Transverse colon (tissue), 4 donors: ENCODE measurements around the gene SERPINA3. TPM values are rescaled to one million over a fixed set of nuclear protein-coding genes. Genes with fewer than 3 reads are reported as not detected.

ENCODE experiments used
- DNase-seq: peaks from one replicate; pipeline ENCODE4 v3.0.0-alpha.2; 2019
- H3K27ac ChIP-seq, 4 donors: fragments of 200-600 bp; sonication (generic); 2 replicates each; pipeline ENCODE4 v1.5.1; 2016 to 2018; ENCODE audit warnings: inconsistent platforms in 4 of 4
- H3K27me3 ChIP-seq: fragments of 200-600 bp; sonication (generic); 2 replicates; pipeline ENCODE4 v1.5.1; 2017; ENCODE audit warnings: inconsistent platforms
- H3K36me3 ChIP-seq, 4 donors: fragments of 200-600 bp; sonication (generic); 2 replicates each; pipeline ENCODE4 v1.5.1; 2017 to 2019; ENCODE audit warnings: inconsistent platforms in 4 of 4
- H3K4me1 ChIP-seq, 4 donors: fragments of 200-600 bp; sonication (generic); 2 replicates each; pipeline ENCODE4 v1.5.1; 2017 to 2020; ENCODE audit warnings: inconsistent platforms in 4 of 4
- H3K4me3 ChIP-seq, 4 donors: fragments of 200-600 bp; sonication (generic); 1 replicate in 1 of 4; 2 replicates in 3 of 4; pipeline versions ENCODE4 v1.5.1 to v1.6.1; 2017 to 2019; ENCODE audit warnings: inconsistent platforms in 4 of 4
- H3K9me3 ChIP-seq, 2 donors: fragments of 200-600 bp; sonication (generic); 2 replicates each; pipeline ENCODE4 v1.5.1; 2017 to 2019; ENCODE audit warnings: inconsistent platforms in 2 of 2
- EP300 ChIP-seq: sonication (generic); formaldehyde crosslinking; IDR thresholded peaks from one replicate; pipeline ENCODE4 v1.6.1; 2017; ENCODE audit warnings: antibody characterized with exemption, low read depth
- POLR2A ChIP-seq: fragments of 450-650 bp; IDR thresholded peaks from one replicate; pipeline ENCODE4 v1.6.1; 2016; ENCODE audit warnings: antibody characterized with exemption, mild to moderate bottlenecking, moderate library complexity
- POLR2AphosphoS5 ChIP-seq, 3 donors: sonication (generic); formaldehyde crosslinking; IDR thresholded peaks; one replicate each; pipeline ENCODE4 v1.6.1; 2016; ENCODE audit warnings: antibody characterized with exemption in 3 of 3
- WGBS, 2 donors: methylation state at CpG; one replicate each; pipeline ENCODE4 v1.1.5; 2018; ENCODE audit warnings: low coverage in 1 of 2; 5-methylcytosine and 5-hydroxymethylcytosine counted together
- in situ Hi-C, 4 donors: fragments of 200-750 bp; cut with MboI; loops; one replicate each; pipeline versions ENCODE4 v1.15.0 to v1.15.1; 2017; ENCODE audit warnings: low sequenced_read_pairs in 3 of 4, low pct_ligation_motif_present in 1 of 4, low pct_unique_long_range_greater_than_20kb in 1 of 4
- intact Hi-C: fragments of 100-400 bp; cut with DNase I; formaldehyde crosslinking; loops from one replicate; pipeline ENCODE4 v1.15.1; 2023; ENCODE audit warnings: low total_unique reads
- total RNA-seq, 4 donors: library from RNA; depleted of rRNA; stranded (reverse); fragments of >200 nt; gene quantifications; one replicate each; pipeline ENCODE4 v1.1.0, GENCODE V29; 2016
- TF ChIP-seq, protein P1 (sequence below), 5 experiments: fragments of 200-600 bp in 3 of 5; fragments of 450-650 bp in 2 of 5; sonication (generic) in 3 of 5; IDR thresholded peaks; 1 replicate in 2 of 5; 2 replicates in 3 of 5; pipeline ENCODE4 v1.5.1; 2016 to 2017; ENCODE audit warnings: antibody characterized with exemption in 5 of 5, inconsistent platforms in 3 of 5, mild to moderate bottlenecking in 2 of 5, moderate library complexity in 1 of 5

SERPINA3 gene
- total RNA-seq, 4 donors from 2014 or later: 16.0 to 72.7 (median 22.6) TPM

DNA sequence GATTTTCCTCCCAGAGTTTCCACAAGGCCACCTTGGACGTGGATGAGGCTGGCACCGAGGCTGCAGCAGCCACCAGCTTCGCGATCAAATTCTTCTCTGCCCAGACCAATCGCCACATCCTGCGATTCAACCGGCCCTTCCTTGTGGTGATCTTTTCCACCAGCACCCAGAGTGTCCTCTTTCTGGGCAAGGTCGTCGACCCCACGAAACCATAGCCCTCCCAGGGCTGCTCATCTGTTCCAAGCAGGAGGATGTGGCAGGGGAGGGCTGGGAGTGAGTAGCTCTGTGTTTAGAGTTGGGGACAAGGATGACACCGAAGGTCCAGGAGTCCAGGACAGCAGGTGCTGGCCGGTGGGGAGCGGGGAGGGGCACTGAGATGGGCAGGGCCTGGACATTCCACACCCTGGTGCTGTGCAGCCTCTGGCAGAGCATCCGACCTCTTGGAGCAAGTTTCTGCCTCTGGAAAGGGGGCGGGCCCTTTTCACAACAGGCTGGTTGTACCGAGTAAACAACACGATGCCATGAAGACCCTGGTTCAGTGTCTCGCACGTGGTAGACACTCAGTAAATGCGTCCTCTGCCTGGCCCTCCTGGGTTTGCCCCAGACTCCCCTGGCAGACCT, 42.7 kb upstream of the SERPINA3 start:
- Histone ChIP-seq H3K27me3 (no peaks in the 10 kb centered on the region), H3K4me3 (no peak overlapping the region), H3K27ac (no peak overlapping the region), H3K36me3 (no peaks in the 10 kb centered on the region), H3K9me3 (no peaks in the 10 kb centered on the region), H3K4me1 (peaks cover 0 to 2% (median 0%) of the 10 kb centered on the region in 4 donors)
- TF ChIP-seq EP300 (no peak), POLR2A (no peak), POLR2AphosphoS5 (IDR thresholded peaks at IDR 0.05) (no peak)
- TF ChIP-seq, protein P1, sequence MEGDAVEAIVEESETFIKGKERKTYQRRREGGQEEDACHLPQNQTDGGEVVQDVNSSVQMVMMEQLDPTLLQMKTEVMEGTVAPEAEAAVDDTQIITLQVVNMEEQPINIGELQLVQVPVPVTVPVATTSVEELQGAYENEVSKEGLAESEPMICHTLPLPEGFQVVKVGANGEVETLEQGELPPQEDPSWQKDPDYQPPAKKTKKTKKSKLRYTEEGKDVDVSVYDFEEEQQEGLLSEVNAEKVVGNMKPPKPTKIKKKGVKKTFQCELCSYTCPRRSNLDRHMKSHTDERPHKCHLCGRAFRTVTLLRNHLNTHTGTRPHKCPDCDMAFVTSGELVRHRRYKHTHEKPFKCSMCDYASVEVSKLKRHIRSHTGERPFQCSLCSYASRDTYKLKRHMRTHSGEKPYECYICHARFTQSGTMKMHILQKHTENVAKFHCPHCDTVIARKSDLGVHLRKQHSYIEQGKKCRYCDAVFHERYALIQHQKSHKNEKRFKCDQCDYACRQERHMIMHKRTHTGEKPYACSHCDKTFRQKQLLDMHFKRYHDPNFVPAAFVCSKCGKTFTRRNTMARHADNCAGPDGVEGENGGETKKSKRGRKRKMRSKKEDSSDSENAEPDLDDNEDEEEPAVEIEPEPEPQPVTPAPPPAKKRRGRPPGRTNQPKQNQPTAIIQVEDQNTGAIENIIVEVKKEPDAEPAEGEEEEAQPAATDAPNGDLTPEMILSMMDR (IDR thresholded peaks at IDR 0.05): no peak
- no peak for DNase-seq
- in situ Hi-C loops: no loop called here
- 73 to 88% methylated on average over 5 to 19 of the region's 20 CpGs for WGBS, 2 donors
- intact Hi-C loops: no loop called here

DNA sequence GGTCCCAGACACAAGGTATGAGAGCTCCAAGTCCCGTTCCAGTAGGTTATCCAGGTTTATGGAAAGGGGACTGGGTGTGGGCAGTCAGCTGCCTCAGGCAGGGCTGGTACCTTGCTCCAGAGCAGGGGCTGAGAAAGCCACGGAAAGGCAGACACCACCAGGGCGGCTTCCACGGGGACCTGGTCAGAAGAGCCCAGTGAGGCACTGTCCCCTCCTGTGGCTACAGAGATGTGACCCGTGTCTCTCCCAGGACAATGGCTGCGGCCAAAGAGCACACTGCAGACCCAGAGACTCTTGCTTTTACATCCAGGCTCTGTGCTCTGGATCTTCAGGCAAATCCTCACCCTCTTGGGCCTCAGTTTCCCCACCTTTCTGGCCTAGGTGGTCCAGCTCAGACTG, 42.2 kb upstream of the SERPINA3 start:
- H3K9me3 ChIP-seq: no peaks in the 10 kb centered on the region
- in situ Hi-C loops (no loop called here), intact Hi-C loops (no loop called here)
- DNase-seq: no peak
- peaks cover 0 to 2% (median 0%) of the 10 kb centered on the region in 4 donors for H3K4me1 ChIP-seq
- no peak overlapping the region for H3K4me3 ChIP-seq
- TF ChIP-seq, protein P1 (IDR thresholded peaks at IDR 0.05): no peak
- TF ChIP-seq POLR2AphosphoS5 (IDR thresholded peaks at IDR 0.05): no peak
- no peak for TF ChIP-seq EP300
- WGBS, 2 donors: 80 to 100% methylated on average over 1 to 4 of the region's 6 CpGs
- no peak overlapping the region for H3K27ac ChIP-seq
- no peaks in the 10 kb centered on the region for H3K27me3 ChIP-seq
- H3K36me3 ChIP-seq: no peaks in the 10 kb centered on the region

GRCh38 chr14:94570440-94570839, 41.8 kb upstream of the SERPINA3 start:
- no peaks in the 10 kb centered on the region for H3K27me3 ChIP-seq
- no peak for DNase-seq
- intact Hi-C loops (no loop called here), in situ Hi-C loops (no loop called here)
- H3K4me3 ChIP-seq: no peak overlapping the region
- no peak overlapping the region for H3K27ac ChIP-seq
- H3K36me3 ChIP-seq: no peaks in the 10 kb centered on the region
- WGBS, 2 donors: 85 to 94% methylated on average over 2 to 9 of the region's 9 CpGs
- peaks cover 0 to 2% (median 0%) of the 10 kb centered on the region in 4 donors for H3K4me1 ChIP-seq
- TF ChIP-seq, protein P1 (IDR thresholded peaks at IDR 0.05): no peak
- TF ChIP-seq POLR2A (no peak), POLR2AphosphoS5 (IDR thresholded peaks at IDR 0.05) (no peak), EP300 (no peak)
- H3K9me3 ChIP-seq: no peaks in the 10 kb centered on the region

- TF ChIP-seq POLR2A: no peak
- no peak for TF ChIP-seq POLR2AphosphoS5 (IDR thresholded peaks at IDR 0.05)
- TF ChIP-seq, protein P1 (IDR thresholded peaks at IDR 0.05): no peak
- TF ChIP-seq EP300: no peak
- Histone ChIP-seq H3K36me3 (no peaks in the 10 kb centered on the region), H3K4me3 (no peak overlapping the region), H3K27ac (peak overlapping the region in 3 of 4 donors; percentile 31 to 62 (median 33)), H3K4me1 (peaks cover 0 to 2% (median 0%) of the 10 kb centered on the region in 4 donors), H3K27me3 (no peaks in the 10 kb centered on the region), H3K9me3 (no peaks in the 10 kb centered on the region)
- 58 to 100% methylated on average over 1 to 7 of the region's 7 CpGs for WGBS, 2 donors
- DNase-seq: no peak
- intact Hi-C loops (no loop called here), in situ Hi-C loops (no loop called here)
These were observed 40.8 kb upstream of the SERPINA3 start for GRCh38 chr14:94571395-94571794.
